Measurements from ENCODE around the gene CENPU. TPM values are rescaled to one million over a fixed set of nuclear protein-coding genes. Genes with fewer than 3 reads are reported as not detected.

CENPU gene
- total and polyA plus RNA-seq, 2 of the 13 experiments (the other 11 are each of a cell fraction or from before 2014, with no cell fraction given) = 11.7 to 35.8 TPM

GRCh38 chr4:184734758-184735157, 862 bp upstream of the CENPU start (continued):
- TF ChIP-seq AHDC1 (CRISPR knock-in tag; IDR thresholded peaks at IDR 0.05; ENCODE audit: borderline replicate concordance) (no peak), ZBTB14 (CRISPR knock-in tag; IDR thresholded peaks at IDR 0.05) (no peak)

GRCh38 chr4:184732126-184732525, 1.8 kb downstream of the CENPU start:
- intact Hi-C loops (cut with micrococcal nuclease; ENCODE audit: unreplicated experiment) (loop anchor here (10.0 kb wide), 1 partner anchor 467 kb away; no protein-coding TSS in a partner anchor), in situ Hi-C loops (cut with HindIII; ENCODE audit: extremely low pct_ligation_motif_present, low pct_unique_long_range_greater_than_20kb) (no loop called here)
- peak overlapping the region; percentile 59 for H3K9ac ChIP-seq (ENCODE audit: insufficient read depth, low read depth, low read length)
- no peak overlapping the region for H3K27ac ChIP-seq (ENCODE audit: extremely low read length, insufficient read depth, low read length)
- peak overlapping the region in 2 of 3 experiments; percentile 73 to 88; a peak in 2 of 6 replicates for H3K4me3 ChIP-seq (replicated peaks in 1 of 3; ENCODE audit: insufficient read depth in 1 of 3, low read depth in 2 of 3, low read length in 3 of 3)
- ATAC-seq (no peak), FAIRE-seq (no peak), DNase-seq (ENCODE audit: low spot score) (no peak)
- H3K9me3 ChIP-seq (ENCODE audit: low read length) = no peaks in the 10 kb centered on the region
- no TSS peak for BruUV-seq (replicated peaks)
- WGBS (ENCODE audit: low lambda C conversion rate) = 75% methylated on average over 4 of the region's 4 CpGs
- no peaks in the 10 kb centered on the region for H3K27me3 ChIP-seq (ENCODE audit: control insufficient read depth in 1 of 2, insufficient read depth in 2 of 2, low read length in 2 of 2)
- CTCF ChIA-PET (ENCODE audit: low intra/inter-chr PET ratio, low total read pairs) = no interaction called here
- H3K4me1 ChIP-seq (ENCODE audit: insufficient read depth, low read length) = peaks cover 59% of the 10 kb centered on the region
- H3K4me2 ChIP-seq (ENCODE audit: low read depth, low read length) = peak overlapping the region; percentile 91
- POLR2A ChIA-PET = interaction anchor here (0.7 to 2.5 kb wide), 2 partner anchors 250 to 410 kb away, joined by 4 to 11 read pairs; partner anchors contain the start of gene SLC25A4
- H2AFZ ChIP-seq (ENCODE audit: low read length) = no peak overlapping the region
- H3K79me2 ChIP-seq (ENCODE audit: insufficient read depth, low read length) = peaks cover 44% of the 10 kb centered on the region
- no peaks in the 10 kb centered on the region for H4K20me1 ChIP-seq (ENCODE audit: insufficient read depth, low read length)
- peaks cover 1 to 12% of the 10 kb centered on the region in 2 experiments; a peak in 4 of 5 replicates for H3K36me3 ChIP-seq (replicated peaks in 1 of 2; ENCODE audit: control insufficient read depth in 1 of 2, insufficient read depth in 2 of 2, low read length in 2 of 2)
- no peak for TF ChIP-seq TRIM22 (IDR thresholded peaks at IDR 0.05)
- no peak for TF ChIP-seq ZBTB33 (CRISPR knock-in tag; IDR thresholded peaks at IDR 0.05)
- TF ChIP-seq ASH2L (IDR thresholded peaks at IDR 0.05; ENCODE audit: insufficient read length, low read depth, low read length) = no peak
- TF ChIP-seq ZBED4 (CRISPR knock-in tag; IDR thresholded peaks at IDR 0.05; ENCODE audit: borderline replicate concordance) = no peak
- no peak for TF ChIP-seq NFKB2 (CRISPR knock-in tag; IDR thresholded peaks at IDR 0.05; ENCODE audit: borderline replicate concordance)
